ENCODE data around the gene VPS18.
"Not testable (repeated sequence)": the region's sequence is repeated elsewhere in the genome, so short reads cannot be mapped to it uniquely, and the experiment has no call there.

The VPS18 gene, protein sequence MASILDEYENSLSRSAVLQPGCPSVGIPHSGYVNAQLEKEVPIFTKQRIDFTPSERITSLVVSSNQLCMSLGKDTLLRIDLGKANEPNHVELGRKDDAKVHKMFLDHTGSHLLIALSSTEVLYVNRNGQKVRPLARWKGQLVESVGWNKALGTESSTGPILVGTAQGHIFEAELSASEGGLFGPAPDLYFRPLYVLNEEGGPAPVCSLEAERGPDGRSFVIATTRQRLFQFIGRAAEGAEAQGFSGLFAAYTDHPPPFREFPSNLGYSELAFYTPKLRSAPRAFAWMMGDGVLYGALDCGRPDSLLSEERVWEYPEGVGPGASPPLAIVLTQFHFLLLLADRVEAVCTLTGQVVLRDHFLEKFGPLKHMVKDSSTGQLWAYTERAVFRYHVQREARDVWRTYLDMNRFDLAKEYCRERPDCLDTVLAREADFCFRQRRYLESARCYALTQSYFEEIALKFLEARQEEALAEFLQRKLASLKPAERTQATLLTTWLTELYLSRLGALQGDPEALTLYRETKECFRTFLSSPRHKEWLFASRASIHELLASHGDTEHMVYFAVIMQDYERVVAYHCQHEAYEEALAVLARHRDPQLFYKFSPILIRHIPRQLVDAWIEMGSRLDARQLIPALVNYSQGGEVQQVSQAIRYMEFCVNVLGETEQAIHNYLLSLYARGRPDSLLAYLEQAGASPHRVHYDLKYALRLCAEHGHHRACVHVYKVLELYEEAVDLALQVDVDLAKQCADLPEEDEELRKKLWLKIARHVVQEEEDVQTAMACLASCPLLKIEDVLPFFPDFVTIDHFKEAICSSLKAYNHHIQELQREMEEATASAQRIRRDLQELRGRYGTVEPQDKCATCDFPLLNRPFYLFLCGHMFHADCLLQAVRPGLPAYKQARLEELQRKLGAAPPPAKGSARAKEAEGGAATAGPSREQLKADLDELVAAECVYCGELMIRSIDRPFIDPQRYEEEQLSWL

DNA sequence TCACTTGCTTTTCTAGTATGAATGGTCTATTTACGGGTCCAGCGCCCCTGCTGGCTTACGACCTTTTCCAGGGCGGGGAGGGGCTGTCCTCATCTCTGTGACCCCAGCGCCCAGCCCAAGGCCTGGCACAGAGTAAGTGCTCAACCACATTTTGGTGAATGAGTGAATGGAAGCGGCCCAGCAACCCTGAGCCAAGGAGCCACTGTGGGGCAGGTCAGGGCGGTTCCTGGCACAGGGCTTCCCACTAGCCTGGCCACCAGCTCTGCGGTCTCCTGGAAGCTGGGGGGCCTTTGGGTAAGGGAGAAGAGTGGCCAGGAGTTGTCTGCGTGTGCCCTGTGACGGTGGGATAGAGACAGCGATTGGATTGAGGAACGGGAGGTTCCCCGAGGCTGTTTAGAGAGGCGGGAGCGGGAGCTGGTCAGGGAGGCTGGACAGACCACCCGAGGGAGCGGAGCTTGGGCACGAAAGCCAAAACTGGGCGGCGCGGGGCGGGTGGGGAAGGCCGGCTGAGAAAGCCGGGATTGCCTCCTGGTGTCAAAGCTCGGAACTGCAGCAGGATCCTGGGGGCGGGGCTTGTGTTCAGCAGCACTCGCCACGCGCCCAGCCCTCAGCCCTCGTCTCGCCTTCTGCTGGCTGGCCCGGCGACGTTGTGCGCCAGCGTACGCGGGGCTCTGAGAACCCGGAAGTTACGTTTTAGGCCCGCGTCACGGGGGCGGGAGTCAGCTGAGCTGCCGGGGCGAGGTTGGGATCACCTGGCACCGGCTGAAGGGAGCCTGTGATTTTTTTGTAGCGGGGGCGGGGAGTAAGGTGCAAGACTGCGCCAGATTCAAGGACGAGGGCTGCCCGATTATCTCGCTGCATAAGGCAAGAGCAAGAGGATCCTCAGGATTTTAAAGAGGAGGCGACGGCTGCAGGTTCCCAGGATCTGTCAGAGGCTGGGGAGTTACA is at the start of gene VPS18:
Gene VPS18 (plus strand): TSS at position 718 of the 948 bp plus-strand sequence. CDS start 319 bp downstream, outside the sequence.
- DNase-seq: peak; percentile 90

DNA sequence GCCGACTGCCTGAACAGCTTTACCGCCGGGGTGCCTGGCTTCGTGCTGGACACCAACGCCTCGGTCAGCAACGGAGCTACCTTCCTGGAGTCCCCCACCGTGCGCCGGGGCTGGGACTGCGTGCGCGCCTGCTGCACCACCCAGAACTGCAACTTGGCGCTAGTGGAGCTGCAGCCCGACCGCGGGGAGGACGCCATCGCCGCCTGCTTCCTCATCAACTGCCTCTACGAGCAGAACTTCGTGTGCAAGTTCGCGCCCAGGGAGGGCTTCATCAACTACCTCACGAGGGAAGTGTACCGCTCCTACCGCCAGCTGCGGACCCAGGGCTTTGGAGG is 49.6 kb upstream of the VPS18 start:
- DNase-seq: no peak

DNA sequence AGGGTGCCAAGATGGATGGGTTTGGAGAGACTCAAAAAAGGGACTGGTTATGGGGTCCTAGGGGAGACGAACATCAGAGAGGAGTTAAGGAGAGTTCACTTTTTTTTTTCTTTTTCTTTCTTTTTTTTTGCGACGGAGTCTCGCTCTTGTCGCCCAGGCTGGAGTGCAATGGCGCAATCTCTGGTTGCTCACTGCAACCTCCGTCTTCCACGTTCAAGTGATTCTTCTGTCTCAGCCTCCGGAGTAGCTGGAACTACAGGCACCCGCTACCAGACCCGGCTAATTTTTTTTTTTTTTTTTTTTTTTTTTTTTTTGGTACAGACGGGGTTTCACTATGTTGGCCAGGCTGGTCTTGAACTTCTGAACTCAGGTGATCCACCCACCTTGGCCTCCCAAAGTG is 49.2 kb upstream of the VPS18 start:
- DNase-seq: no peak

- no peak for DNase-seq
These were observed 48.6 kb upstream of the VPS18 start for GRCh38 chr15:40845511-40846284.

DNA sequence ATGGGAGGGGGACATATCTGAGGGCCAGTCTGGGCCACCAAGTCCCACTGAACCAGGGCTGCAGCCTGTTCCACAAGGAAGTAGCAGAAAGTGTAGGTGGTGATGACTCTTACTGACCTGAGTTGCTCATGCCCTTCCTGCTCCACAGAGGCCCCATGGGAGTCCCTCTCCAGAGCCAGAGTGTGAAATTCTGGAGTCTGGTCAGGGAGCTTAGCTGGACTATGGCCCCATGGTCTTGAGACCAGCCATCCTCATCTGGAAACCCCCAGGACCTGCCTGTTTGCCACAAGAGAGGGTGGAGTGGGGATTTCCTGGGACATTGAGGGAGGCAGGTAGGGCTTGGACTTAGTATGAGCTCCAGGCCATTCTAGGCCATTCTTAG is 47.4 kb upstream of the VPS18 start:
- no peak for DNase-seq

DNA sequence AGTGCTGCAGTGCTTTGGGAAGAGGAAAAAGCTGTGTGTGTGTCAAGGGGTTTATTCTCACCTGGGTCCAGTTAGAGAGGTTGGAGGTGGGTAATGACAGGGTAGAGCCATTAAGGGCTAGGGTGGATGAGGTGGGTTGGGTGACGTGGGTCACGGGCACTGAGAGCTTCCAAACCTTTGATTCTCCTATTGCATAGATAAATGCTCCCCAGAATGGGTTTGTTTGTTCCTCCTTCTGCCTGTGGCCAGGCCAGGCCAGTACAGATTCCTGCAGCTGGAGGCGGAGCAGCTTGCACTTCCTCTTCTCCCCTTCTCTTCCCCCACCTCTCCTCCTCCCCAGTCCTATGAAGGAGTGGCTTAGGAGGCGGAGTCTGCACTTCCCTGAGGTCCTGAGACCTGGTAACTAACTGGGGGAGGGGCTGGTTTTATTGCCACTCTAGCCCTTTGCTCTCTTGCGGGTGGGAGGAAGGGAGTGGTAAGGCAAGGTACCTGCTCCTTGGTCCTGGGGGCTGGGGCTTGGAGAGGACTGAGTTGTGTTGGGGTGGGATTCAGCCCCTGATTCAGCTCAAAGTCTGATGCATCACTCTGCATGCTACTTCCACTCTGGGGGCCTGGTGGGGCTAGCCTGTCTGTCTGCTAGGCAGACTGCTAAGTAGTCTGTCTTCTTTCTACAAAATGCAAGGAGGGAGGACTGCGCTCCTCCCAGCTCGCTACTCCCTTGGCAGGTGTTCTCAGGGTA is 46.9 kb upstream of the VPS18 start:
- DNase-seq: no peak

- no peak for DNase-seq
These were observed 43.6 kb upstream of the VPS18 start for GRCh38 chr15:40850576-40851112.

DNA sequence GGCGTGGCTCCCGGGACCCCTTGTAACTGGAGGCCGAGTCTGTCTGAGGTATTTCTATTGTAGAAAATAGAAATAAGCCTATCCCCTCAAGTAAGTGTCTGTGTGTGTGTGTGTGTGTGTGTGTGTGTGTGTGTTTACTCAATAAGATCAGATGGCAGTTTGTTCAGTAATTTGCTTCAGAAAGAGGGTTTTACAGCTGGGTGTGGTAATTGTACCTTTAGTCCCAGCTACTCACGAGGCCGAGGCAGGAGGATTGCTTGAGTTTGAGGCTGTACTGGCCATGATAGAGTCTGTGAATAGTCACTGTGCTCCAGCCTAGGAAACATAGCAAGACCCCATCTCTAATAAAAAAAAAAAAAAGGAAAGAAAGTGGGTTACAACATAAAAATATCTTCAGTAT is 41.7 kb upstream of the VPS18 start:
- no peak for DNase-seq

- no peak for DNase-seq
These were observed 40.9 kb upstream of the VPS18 start for GRCh38 chr15:40853241-40853890.

DNA sequence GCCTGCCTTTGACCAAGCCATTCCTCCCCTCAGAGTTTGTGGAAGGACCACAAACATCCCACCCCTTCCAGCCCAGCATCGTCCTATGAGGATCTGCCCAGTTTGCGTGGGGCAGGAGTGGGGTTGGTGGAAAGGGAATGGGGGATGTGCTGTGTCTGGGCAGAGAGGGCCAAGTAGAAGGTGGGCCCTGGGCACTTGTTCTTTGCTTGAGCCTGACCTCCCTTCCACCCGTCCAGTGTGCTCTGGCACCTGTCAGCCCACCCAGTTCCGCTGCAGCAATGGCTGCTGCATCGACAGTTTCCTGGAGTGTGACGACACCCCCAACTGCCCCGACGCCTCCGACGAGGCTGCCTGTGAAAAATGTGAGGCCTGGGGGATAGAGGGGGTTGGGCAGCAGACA is 40.1 kb upstream of the VPS18 start:
- DNase-seq: no peak

DNA sequence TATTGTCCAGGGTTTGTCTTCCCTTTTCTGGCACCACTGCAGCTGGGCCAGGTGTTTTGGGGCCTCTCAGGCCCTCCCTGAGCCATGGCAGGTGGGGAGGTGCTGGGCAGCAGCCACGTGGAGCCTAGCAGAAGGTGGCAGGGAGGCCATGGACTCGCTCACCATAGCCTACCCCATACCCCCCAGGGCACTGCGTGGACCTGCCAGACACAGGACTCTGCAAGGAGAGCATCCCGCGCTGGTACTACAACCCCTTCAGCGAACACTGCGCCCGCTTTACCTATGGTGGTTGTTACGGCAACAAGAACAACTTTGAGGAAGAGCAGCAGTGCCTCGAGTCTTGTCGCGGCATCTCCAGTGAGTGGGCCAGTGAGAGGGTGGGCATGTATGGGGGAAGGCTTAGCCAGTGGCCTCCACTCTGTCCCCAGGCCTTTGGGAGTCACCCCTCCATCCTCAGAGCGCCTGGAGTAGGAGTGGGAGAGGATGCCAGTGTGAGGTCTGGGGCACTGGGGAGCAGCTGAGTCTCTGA is 38.5 kb upstream of the VPS18 start:
- no peak for DNase-seq

DNA sequence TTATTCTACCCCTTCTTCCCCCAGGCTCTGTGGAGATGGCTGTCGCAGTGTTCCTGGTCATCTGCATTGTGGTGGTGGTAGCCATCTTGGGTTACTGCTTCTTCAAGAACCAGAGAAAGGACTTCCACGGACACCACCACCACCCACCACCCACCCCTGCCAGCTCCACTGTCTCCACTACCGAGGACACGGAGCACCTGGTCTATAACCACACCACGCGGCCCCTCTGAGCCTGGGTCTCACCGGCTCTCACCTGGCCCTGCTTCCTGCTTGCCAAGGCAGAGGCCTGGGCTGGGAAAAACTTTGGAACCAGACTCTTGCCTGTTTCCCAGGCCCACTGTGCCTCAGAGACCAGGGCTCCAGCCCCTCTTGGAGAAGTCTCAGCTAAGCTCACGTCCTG is 37.5 kb upstream of the VPS18 start:
- DNase-seq: no peak

DNA sequence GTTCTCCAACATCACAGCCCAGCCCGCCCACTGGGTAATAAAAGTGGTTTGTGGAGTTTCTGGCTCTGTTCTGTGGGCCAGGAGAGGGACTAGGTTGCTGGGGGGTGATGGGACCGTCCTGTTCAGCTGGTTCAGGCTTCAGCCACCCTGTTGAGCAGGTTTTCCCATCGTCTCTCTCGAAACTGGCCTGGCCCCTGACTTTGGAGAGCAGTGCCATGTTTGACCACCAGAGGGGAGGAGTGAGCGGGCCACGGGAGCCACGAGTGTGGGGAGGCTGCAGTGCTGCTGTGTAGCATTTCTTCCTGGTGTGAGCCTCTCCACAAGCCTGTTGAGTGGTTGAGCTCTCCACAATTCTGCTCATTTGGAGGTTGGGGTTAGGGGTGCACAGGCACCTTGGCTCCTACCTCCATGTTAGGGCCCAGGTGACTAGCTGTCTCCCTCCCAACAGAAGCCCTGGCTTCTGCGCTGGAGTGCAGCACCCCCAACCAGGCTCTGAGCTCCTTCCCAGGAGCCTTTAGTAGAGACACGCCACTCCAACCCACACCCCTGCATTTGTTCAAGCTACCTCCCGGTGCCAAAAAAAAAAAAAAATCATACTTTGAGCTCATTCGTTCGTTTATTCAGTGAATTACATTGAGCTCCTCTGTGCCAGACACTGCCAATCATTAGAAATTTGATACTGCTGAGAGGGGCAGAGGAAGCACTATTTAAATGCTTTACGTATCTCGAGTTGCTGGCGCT is 36.5 kb upstream of the VPS18 start:
- DNase-seq: peak; percentile 41

- no peak for DNase-seq
These were observed 35.5 kb upstream of the VPS18 start for GRCh38 chr15:40858706-40859105.

DNA sequence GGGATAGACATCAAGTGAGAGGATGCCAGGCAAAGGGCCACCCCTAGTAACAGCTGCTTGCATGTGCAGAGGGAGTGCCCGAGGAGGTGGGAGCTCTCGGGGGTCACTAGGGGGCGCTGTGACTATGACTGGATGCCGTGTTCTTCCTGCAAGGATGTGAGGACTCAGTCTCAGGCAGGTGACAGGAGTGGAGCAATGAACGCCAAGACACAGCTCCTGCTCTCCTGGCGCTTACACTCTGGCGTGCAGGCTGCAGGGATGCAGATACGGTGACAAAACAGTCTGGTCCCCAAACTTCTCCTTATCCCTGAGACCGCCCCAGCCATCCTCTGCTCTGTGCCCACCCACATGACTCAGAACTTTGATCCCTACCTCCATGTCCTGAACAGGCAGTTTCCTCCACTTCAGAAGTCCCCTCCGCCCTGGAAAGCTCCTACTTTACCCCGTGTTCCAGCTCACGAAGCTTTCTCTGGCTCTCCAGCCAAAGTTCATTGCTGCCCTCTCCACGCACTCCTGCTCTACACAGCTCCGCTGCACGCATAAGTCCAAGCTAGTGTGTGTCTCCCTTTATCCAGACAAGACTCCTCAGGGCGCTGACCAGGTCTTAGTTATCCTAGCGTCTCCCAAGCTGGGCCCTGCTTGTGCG is 34.9 kb upstream of the VPS18 start:
- peak; percentile 49 for DNase-seq

DNA sequence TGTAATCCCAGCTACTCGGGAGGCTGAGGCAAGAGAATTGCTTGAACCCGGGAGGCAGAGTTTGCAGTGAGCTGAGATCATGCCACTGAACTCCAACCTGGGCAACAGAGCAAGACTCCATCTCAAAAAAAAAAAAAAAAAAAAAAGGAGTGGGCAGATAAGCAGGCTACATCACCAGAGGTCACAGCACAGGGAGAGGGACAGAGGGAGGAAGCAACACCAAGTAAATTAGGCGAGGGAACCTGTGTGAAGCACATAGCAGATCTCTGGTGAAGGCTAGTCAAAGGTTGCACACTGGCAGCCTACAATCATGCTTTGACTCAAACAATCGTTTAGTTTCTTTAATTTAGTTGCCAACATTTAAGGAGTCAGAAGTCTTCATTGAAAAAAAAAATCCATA is 33.1 kb upstream of the VPS18 start:
- not testable (repeated sequence) for DNase-seq

DNA sequence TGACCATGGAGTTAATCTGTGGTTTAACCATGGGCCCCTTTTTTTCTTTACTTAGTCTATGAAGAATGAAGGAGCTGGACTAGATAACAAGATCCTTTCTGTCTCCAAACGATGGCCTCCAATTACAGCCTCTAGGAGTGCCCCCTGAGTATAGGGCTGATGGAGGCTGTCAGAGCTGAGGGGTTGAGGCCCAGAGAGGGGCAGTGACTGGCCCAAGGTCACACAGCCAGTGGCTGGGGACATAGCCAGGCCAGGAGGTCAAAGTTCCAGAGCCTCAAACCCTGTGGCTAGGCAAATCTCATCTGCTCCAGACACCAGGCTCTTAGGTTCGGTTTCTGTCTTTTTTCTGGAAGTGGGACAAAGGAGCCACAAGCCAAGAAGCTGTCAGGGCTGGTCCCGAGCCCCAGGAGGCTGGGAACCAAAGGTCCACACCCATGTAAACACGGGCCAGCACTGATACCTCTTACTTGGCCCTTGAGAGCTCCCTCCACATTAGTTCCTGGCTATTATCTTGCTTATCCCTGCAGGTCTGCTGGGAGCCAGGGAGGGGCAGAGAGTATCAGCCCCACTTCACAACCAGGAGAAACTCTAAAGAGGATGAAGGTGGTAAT is 30.5 kb upstream of the VPS18 start:
- DNase-seq: no peak

- DNase-seq: no peak
These were observed 27.1 kb upstream of the VPS18 start for GRCh38 chr15:40867199-40867598.

All from NCI-H1092 treated with DMSO at 0.1 percent for 48 hours (cell line).